GM19397 (cell line): ENCODE data around the gene IKZF2.
A peak's percentile ranks its signal among the peaks of the same experiment; 100 is the strongest.

Source experiments
- ATAC-seq: cut with Tn5 transposase; IDR thresholded peaks from one replicate; pipeline ENCODE4 v1.9.1; 2021; ENCODE audit warnings: mild to moderate bottlenecking, moderate library complexity; ENCODE audit not compliant: unreplicated experiment

The IKZF2 gene

DNA sequence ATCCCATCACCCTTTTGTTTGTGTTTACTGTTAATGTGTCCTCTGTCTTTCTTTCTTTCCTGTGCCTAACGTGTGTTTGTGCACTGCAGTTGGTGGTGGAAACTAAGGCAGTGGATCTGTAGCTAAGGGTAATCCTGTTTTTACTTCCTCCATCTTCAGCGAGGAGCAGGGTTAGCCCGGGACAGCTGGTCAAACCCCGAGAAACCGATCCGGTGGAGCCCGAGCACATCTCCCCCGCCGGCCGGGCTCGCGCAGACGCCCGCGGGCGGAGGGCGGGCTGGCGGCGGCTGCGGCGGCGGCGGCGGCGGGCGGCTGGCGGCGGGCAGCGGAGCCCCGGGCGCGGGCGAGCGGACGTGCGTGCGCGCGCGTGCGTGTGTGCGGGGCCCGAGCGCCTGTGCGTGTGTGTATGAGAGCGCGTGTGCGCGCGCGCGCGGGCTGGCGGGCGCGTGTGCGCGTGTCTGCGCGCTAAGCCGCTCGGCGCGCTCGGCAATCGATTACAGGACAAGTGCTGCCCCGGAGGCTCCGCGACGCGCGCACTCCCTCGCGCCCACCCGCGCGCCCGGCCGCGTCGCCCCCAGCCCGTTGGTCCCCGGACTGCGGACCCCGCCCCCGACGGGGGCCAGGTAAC is at the start of gene IKZF2:
IKZF2 (minus strand) TSS at position 176 of the 628 bp plus-strand sequence. CDS start 2,983 bp downstream, outside the sequence.
- peak; percentile 72 for ATAC-seq

DNA sequence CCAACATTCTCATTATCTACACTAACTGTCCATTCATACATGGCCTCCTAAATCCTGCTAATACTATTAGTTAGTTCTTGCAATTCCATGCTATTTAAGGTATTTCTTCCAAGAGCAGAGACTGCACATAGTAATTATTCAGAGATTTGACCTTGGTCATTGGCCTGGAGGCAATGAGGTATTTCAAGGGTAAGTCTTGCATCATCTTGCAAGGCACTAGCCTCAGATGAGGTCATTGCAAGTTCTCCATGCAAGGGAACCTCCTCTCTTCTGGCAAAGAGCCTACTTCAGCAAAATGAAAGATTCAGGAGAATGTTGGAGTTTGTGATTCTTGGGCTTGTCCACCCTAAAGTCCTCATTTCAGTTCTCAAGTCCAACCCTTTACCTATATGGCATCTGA is 48.5 kb upstream of the IKZF2 start:
- no peak for ATAC-seq

DNA sequence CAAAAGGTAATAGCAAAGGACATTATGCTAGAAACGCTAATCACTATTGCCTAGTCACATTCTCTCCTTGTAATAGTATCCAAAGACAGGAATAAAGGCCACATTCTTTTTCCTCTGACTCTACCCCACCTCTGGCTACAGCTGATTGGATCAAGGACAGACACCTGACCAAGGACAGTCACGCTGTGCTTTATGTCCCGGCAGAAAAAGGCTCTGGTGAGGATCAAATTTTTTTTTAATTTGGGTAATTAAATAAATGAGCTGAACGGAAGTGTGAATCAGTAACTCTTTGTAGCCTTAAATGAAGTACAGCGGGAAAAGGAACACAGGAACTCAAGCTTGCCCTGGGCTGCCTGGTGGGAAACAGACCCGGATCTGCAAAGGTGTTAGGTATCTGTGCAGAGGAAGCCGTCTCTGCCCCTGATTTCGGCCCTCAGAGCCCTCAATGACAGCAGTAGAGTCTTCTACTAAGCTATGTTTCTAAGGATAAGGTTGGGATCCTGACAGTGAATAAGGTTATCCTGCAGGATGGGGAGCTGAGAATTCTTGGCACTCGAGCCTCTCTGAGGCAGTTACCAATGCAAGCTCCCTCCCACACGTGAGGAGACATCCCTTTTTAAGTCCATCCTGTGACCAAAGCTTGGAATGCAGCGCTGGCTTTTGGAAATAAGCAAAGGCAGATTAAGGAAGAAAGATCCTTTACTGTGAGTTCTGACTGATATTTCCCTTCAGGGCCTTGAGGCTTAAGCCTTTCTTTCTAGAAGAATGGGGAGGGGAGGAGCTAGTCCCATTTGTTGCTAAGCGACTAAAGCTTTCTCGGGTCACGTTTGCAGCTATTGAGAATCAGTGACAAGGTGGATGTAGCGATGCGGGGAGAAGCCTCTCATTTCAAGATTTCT is 37.8 kb upstream of the IKZF2 start:
- ATAC-seq, result no peak

GRCh38 chr2:213188533-213188867 is 37.1 kb upstream of the IKZF2 start:
- no peak for ATAC-seq

DNA sequence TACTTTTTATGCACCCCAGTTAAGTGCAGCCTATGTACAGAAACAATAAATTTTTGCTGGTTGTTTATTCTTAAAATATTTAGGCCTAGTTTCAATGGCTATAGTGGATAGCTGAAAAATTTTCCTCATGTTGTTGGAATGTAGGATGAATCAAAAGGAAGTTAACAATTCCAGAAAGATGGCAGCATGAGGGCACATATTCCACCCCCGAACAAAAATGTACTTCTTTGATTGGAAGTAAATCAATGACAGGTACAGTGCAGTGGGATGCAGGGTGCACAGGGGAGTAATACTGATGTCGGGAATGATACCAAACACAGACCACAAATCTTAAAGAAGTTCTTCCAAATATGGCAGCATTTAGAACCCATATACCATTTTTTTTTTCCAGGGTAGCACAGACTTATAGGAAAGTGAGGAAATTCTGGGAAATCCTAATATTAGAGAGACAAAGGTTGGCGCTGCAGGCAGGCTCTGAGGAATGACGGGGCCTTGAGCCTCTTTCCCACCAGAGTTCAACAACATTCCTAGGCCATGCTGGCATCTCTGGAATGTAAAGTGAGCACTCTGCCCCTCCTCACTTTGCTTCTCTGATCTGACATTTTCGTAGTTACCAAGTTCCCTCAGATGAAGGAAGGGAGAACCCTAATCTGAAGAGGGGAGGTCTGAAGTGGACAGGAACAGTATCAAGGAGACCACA is 36.6 kb upstream of the IKZF2 start:
- ATAC-seq, result no peak

GRCh38 chr2:213187386-213187785 is 36.0 kb upstream of the IKZF2 start:
- no peak for ATAC-seq

DNA sequence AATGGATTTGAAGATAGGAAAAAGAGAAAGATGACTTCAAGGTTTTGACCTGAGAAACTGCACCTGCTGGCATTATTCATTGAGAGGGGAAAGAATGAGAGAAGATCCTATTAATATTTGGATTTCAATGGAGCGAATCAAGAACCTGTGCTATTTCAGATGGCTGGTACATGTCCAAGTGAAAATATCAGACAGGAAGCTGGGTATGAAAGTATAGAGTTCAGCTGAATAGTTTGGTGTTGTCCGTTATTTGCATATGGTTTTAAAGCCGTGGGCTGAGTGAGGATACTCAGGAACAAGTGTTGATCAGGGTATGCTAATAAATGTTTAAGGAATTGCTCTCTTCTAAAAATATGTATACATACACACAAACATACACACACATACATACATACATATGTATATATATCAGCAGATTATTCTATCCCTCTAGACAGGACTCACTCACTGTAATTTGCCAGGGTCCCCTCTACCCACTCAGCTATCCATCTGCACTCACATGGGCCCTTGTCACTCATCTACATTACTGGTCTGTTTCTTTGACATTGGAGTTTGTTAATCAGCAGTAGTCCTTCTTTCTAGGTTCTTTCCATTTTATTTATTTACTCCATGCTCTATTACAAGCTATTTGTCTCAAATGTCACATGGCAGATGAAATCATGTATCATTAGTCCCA is 33.9 kb upstream of the IKZF2 start:
- ATAC-seq, result peak; percentile 90

- no peak for ATAC-seq
These were observed 30.3 kb upstream of the IKZF2 start for GRCh38 chr2:213181712-213182111.

GRCh38 chr2:213177679-213178078 is 26.3 kb upstream of the IKZF2 start:
- ATAC-seq, result no peak

DNA sequence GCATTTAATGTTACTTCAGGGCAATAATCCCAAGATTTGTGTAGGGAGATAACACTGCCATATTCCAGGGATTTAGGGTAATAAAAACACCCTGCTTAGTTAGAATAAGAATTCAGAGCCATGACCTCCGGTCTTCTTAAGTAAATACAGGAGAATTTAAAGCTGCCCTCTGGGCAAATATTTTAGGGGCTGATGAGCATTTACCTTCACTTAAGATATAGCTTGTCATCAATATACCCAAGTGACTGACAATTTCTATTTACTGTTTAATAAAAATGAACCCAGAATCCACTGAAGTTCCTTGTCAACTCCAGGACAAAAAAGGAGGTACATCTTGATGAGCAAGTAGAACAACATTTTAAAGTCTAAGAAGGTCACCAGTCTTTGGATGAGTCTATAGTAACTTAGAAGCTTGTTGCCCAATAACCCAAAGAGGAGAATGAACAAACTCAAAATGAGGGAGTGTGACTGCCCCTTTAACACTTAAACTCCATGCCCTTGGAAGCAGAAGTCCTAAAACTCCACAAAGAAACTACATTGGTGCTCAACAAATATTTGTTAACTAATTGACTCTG is 24.3 kb upstream of the IKZF2 start:
- no peak for ATAC-seq

DNA sequence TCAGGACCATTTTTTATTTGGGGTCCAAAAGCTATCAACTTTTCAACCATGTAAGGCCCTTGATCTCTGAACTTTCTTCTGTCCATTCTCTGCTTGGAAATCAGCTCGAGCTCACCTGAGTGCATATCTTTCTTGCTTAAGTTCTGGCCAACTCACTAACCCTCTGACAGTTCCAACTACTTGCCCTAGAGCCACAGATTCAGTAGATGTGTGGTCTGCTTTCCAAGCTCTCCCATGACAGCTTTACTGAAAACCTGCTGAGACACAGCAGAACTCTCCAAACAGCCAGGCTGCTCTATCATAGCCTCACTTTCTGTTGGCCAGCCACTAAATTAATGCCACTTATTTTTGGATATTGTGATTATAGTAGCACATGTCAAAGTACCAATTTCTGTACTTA is 21.2 kb upstream of the IKZF2 start:
- ATAC-seq, result no peak

GRCh38 chr2:213171147-213171546 is 19.7 kb upstream of the IKZF2 start:
- ATAC-seq, result no peak

DNA sequence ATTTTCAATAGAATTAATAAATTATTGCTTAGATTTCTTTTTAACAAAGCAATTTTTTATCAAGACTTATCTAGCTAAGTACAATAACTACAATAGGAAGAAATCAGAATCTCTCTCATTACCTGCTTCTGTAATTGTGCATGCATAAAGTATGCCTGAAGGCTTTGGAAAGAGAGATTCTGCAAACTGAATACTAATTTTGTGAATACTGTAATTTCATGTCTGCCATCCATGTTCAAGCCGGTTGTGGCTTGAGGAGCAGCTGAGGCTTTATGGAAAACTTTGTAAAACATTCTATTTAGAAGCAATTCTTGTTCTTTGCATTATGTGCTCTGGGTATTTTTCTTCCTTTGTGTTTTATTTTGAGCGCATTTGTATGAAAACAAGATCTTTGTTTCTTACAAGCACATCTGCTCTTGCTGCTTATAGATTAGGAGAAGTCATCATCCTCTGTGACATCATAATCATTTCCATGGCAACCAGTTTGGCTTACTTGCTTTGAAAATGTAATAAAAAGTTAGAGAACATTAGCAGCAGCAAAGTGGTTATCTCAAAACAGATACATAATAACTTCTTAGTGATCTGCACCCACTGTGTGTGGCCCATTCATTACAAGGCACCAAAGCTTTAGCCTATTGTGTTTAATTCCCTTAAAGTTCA is 16.0 kb upstream of the IKZF2 start:
- ATAC-seq, result no peak

GRCh38 chr2:213166109-213166508 is 14.7 kb upstream of the IKZF2 start:
- ATAC-seq, result peak; percentile 84

DNA sequence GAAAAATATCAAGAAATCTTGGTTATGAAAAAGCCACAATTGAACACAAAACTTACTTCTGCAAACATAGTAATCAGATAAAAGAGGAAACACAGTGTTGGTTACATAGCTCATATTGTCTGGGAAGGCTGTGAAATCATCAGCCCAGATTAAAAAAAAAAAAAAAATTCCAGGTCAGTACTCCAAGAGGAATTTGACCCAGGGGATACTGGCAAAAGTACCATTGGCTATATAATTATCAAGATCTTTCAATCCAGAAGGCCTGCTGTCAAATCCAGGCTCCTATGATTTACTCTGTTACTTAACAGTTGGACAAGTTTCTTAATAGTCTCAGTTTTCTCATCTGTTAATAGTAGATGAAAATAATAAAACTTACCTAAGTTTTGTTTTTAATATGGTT is 12.9 kb upstream of the IKZF2 start:
- no peak for ATAC-seq

- ATAC-seq, result no peak
These were observed 11.2 kb upstream of the IKZF2 start for GRCh38 chr2:213162516-213163118.

DNA sequence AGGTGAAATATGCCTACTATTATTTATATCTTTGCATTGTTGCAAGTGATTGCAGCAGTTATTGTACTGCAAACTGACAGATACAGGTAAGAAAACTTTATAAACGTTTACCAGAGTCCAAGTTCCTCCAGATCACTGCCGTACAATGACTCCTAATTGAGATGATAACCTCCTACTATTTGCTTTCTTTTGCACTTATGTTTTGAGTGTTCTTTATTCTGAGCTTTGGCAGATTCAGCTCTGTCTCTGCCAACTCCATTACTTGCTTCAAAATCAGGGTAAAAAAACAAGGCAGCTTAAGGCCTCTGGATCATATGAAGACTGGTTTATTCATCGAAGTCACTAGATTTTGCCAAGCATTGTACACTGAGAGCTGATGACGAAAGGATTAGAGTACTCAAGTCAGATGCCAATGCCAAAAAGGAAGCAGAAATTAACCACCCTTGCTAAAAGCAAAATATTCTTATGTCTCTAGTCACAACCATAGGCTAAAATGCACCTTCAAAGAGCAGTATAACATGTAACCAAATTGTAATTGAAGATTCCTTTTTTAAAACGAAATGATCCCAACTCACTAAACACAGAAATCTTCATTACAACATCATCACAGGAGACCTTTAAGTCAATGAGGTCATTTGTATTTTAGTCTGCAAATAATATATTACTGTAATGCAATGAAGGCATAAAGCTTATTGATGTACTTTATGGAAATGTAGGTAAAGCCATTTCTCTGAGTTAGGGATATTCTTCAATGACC is 10.5 kb upstream of the IKZF2 start:
- ATAC-seq, result no peak

DNA sequence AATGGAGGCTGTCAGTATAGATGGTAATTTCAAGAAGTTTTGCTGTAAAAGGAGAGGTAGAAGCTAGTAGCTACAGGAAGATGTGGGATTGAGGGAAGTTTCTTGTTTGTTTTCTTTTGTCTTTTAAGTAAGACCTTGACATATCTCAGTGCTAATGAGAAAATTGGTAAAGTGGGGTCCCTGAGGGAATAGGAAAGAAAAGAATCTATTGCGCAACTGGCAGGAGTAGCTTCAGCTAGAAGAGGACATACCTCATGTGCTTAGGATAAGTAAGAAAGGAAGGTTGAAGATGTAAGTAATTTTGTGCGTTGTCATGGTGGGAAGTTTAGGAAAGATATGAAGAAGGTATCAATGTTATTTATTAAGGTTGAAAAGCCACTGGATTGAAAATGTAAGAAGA is 8.4 kb upstream of the IKZF2 start:
- no peak for ATAC-seq

- ATAC-seq, result peak; percentile 73
These were observed 5.8 kb upstream of the IKZF2 start for GRCh38 chr2:213157242-213157641.
